IMR-90 (cell line): ENCODE data around the gene PTGS1.

Source experiments
- BHLHE40 ChIP-seq: fragments of 150-350 bp; IDR thresholded peaks from 2 replicates; pipeline ENCODE4 v1.6.1; 2016; ENCODE audit warnings: mild to moderate bottlenecking, low read depth, low read length
- CEBPB ChIP-seq: IDR thresholded peaks from 2 replicates; pipeline ENCODE4 v1.6.1; 2012; ENCODE audit warnings: low read depth, low read length, improper control_type of control experiment
- CHD1 ChIP-seq: IDR thresholded peaks from 2 replicates; pipeline ENCODE4 v1.6.1; 2012; ENCODE audit warnings: low read depth, low read length, improper control_type of control experiment
- FOS ChIP-seq: fragments of 150-350 bp; IDR thresholded peaks from 2 replicates; pipeline ENCODE4 v1.6.1; 2016; ENCODE audit warnings: low read depth, low read length
- MAFK ChIP-seq: IDR thresholded peaks from 2 replicates; pipeline ENCODE4 v1.6.1; 2012; ENCODE audit warnings: low read depth, low read length, improper control_type of control experiment
- MXI1 ChIP-seq: IDR thresholded peaks from 2 replicates; pipeline ENCODE4 v1.6.1; 2012; ENCODE audit warnings: low read depth, mild to moderate bottlenecking, low read length, moderate library complexity, borderline replicate concordance
- NFE2L2 ChIP-seq: fragments of 150-350 bp; IDR thresholded peaks from 2 replicates; pipeline ENCODE4 v1.6.1; 2016; ENCODE audit warnings: low read depth, mild to moderate bottlenecking, low read length
- POLR2A ChIP-seq: IDR thresholded peaks from 2 replicates; pipeline ENCODE4 v1.6.1; 2012; ENCODE audit warnings: mild to moderate bottlenecking, low read depth, low read length
- RAD21 ChIP-seq: IDR thresholded peaks from 2 replicates; pipeline ENCODE4 v1.6.1; 2012; ENCODE audit warnings: low read length, improper control_type of control experiment
- SMC3 ChIP-seq: fragments of 150-350 bp; IDR thresholded peaks from 2 replicates; pipeline ENCODE4 v1.6.1; 2016; ENCODE audit warnings: low read depth, mild to moderate bottlenecking, antibody characterized with exemption, low read length, moderate library complexity
- TF ChIP-seq, protein P1 (sequence below): fragments of 150-350 bp; IDR thresholded peaks from 2 replicates; pipeline ENCODE4 v1.6.1; 2016; ENCODE audit warnings: low read depth, mild to moderate bottlenecking, low read length, moderate library complexity, borderline replicate concordance
- TF ChIP-seq, protein P2 (sequence below): conservative IDR thresholded peaks from 2 replicates; pipeline ENCODE4 v1.5.1; 2012; ENCODE audit warnings: mild to moderate bottlenecking, low read depth, low read length, improper control_type of control experiment
- TF ChIP-seq, protein P3 (sequence below): fragments of 150-350 bp; IDR thresholded peaks from 2 replicates; pipeline ENCODE4 v1.6.1; 2017; ENCODE audit warnings: mild to moderate bottlenecking, antibody characterized with exemption, low read length, low read depth

DNA sequence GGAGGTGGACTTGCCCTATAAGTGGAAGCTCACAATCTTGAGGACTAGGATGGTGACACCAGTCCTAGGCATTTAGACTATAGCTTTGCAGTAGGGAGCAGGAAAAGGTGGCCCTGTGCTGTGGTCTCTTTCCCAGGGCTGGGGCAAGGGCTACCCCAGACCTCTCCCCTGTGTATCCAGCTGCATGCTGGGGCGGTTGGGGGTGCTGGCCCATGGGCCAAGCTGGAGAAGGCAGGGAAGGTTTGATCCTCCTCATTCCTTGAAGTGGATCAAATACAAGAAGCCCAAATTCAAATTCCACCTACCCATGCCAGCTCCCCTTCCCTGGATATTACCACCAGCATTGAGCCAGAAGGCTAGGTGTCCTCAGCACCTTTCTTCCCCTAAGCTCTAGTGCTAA is 2.2 kb upstream of the PTGS1 start:
- no peak for TF ChIP-seq SMC3
- TF ChIP-seq, protein P1, sequence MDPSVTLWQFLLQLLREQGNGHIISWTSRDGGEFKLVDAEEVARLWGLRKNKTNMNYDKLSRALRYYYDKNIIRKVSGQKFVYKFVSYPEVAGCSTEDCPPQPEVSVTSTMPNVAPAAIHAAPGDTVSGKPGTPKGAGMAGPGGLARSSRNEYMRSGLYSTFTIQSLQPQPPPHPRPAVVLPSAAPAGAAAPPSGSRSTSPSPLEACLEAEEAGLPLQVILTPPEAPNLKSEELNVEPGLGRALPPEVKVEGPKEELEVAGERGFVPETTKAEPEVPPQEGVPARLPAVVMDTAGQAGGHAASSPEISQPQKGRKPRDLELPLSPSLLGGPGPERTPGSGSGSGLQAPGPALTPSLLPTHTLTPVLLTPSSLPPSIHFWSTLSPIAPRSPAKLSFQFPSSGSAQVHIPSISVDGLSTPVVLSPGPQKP: no peak
- TF ChIP-seq, protein P2, sequence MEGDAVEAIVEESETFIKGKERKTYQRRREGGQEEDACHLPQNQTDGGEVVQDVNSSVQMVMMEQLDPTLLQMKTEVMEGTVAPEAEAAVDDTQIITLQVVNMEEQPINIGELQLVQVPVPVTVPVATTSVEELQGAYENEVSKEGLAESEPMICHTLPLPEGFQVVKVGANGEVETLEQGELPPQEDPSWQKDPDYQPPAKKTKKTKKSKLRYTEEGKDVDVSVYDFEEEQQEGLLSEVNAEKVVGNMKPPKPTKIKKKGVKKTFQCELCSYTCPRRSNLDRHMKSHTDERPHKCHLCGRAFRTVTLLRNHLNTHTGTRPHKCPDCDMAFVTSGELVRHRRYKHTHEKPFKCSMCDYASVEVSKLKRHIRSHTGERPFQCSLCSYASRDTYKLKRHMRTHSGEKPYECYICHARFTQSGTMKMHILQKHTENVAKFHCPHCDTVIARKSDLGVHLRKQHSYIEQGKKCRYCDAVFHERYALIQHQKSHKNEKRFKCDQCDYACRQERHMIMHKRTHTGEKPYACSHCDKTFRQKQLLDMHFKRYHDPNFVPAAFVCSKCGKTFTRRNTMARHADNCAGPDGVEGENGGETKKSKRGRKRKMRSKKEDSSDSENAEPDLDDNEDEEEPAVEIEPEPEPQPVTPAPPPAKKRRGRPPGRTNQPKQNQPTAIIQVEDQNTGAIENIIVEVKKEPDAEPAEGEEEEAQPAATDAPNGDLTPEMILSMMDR: no peak
- TF ChIP-seq RAD21: no peak
- TF ChIP-seq POLR2A: no peak
- TF ChIP-seq CHD1: no peak
- no peak for TF ChIP-seq CEBPB
- no peak for TF ChIP-seq MAFK
- no peak for TF ChIP-seq FOS
- no peak for TF ChIP-seq NFE2L2
- TF ChIP-seq MXI1: no peak
- TF ChIP-seq, protein P3, sequence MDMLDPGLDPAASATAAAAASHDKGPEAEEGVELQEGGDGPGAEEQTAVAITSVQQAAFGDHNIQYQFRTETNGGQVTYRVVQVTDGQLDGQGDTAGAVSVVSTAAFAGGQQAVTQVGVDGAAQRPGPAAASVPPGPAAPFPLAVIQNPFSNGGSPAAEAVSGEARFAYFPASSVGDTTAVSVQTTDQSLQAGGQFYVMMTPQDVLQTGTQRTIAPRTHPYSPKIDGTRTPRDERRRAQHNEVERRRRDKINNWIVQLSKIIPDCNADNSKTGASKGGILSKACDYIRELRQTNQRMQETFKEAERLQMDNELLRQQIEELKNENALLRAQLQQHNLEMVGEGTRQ: no peak
- TF ChIP-seq BHLHE40: no peak
